Measurements from ENCODE around the gene TMEM44. TPM values are rescaled to one million over a fixed set of nuclear protein-coding genes. Genes with fewer than 3 reads are reported as not detected.

Gene TMEM44
- total and polyA plus RNA-seq, 2 of the 4 experiments (the other 2 are of a cell fraction), result 9.7 to 24.2 TPM

- no TSS peak for BruUV-seq (replicated peaks)
- Histone ChIP-seq H3K27ac (ENCODE audit: insufficient read depth, low read length) (no peak overlapping the region), H2BK120ac (ENCODE audit: low read depth, low read length) (no peak overlapping the region), H3K9me1 (ENCODE audit: insufficient read depth, low read length) (no peaks in the 10 kb centered on the region), H3K27me3 (ENCODE audit: control insufficient read depth, insufficient read depth, low read length) (no peaks in the 10 kb centered on the region), H3K56ac (ENCODE audit: extremely low read depth, insufficient read depth, low read length) (no peak overlapping the region), H3K9me3 (ENCODE audit: control insufficient read depth, insufficient read depth, low read length) (no peaks in the 10 kb centered on the region), H4K91ac (ENCODE audit: insufficient read depth, low read depth, low read length) (no peak overlapping the region), H4K20me1 (ENCODE audit: insufficient read depth, low read length) (no peaks in the 10 kb centered on the region), H2BK15ac (ENCODE audit: low read depth, low read length) (no peak overlapping the region), H3K23ac (ENCODE audit: low read depth, low read length) (no peak overlapping the region), H3K4me1 (ENCODE audit: control insufficient read depth, insufficient read depth, low read length) (peaks cover 5% of the 10 kb centered on the region; the same call in 1 of the 2 replicates), H3K4ac (ENCODE audit: low read depth, low read length) (no peak overlapping the region), H2AFZ (replicated peaks; ENCODE audit: low read length, poor library complexity) (no peak overlapping the region), H2AK5ac (ENCODE audit: low read depth, low read length) (no peak overlapping the region), H4K5ac (ENCODE audit: low read depth, low read length) (no peak overlapping the region), H3K79me1 (ENCODE audit: low read depth in 1 of 2, low read length in 2 of 2) (no peaks in the 10 kb centered on the region; a peak in 1 of 4 replicates), H4K8ac (ENCODE audit: low read depth in 2 of 2, low read length in 2 of 2) (no peak overlapping the region), H2BK20ac (ENCODE audit: low read depth, low read length) (no peak overlapping the region), H3K14ac (replicated peaks; ENCODE audit: low read depth, low read length) (no peak overlapping the region), H2AK9ac (replicated peaks; ENCODE audit: low read depth, low read length, poor library complexity) (no peak overlapping the region), H3K18ac (ENCODE audit: low read depth, low read length) (no peak overlapping the region), H3K36me3 (ENCODE audit: control insufficient read depth, insufficient read depth, low read length) (peaks cover 6% of the 10 kb centered on the region), H3K4me3 (ENCODE audit: insufficient read depth, low read depth, low read length) (no peak overlapping the region), H2BK5ac (ENCODE audit: low read depth, low read length, poor library complexity, severe bottlenecking) (no peak overlapping the region), H3K9ac (ENCODE audit: low read depth, low read length) (no peak overlapping the region), H3K4me2 (ENCODE audit: low read depth, low read length) (no peak overlapping the region)
- in situ Hi-C loops (cut with MboI; ENCODE audit: low sequenced_read_pairs), result loop anchor here (10.0 kb wide), 1 partner anchor 275 kb away; no protein-coding TSS in a partner anchor
- no peak for ATAC-seq (ENCODE audit: low read depth)
- TF ChIP-seq MAZ (IDR thresholded peaks at IDR 0.05; ENCODE audit: borderline replicate concordance, low read depth, low read length) (no peak), MXI1 (IDR thresholded peaks at IDR 0.05; ENCODE audit: borderline replicate concordance, low read depth, low read length) (no peak)
- ChIA-PET POLR2A (ENCODE audit: unreplicated experiment) (no interaction called here), CTCF (interaction anchor here (1.3 kb wide), 1 partner anchor 15 kb away, joined by 3 read pairs; no protein-coding TSS in a partner anchor)
- intact Hi-C loops (cut with micrococcal nuclease), result no loop called here
- DNase-seq, result no peak
- dilution Hi-C loops (cut with HindIII; ENCODE audit: low sequenced_read_pairs, unreplicated experiment), result no loop called here
- 93% methylated on average over 5 of the region's 13 CpGs; no CpG with 5 or more reads in 1 of the 2 experiments for WGBS, 2 experiments (ENCODE audit: extremely low coverage in 2 of 2, insufficient read length in 1 of 2)
These were observed 23.6 kb downstream of the TMEM44 start for GRCh38 chr3:194609601-194610000.
